HEK293T (cell line): Measurements from ENCODE around the gene SMG6.

Experiments used
- BHLHE40 ChIP-seq: fragments of 450-650 bp; IDR thresholded peaks from 2 replicates; pipeline ENCODE4 v1.6.1; 2016; ENCODE audit warnings: mild to moderate bottlenecking, moderate library complexity, borderline replicate concordance
- ELF4 ChIP-seq: fragments of 450-650 bp; IDR thresholded peaks from 2 replicates; pipeline ENCODE4 v1.6.1; 2017; ENCODE audit warnings: antibody characterized with exemption
- FOXA1 ChIP-seq: fragments of 450-650 bp; IDR thresholded peaks from 2 replicates; pipeline ENCODE4 v1.6.1; 2016; ENCODE audit warnings: mild to moderate bottlenecking
- FOXK2 ChIP-seq: fragments of 450-650 bp; IDR thresholded peaks from 2 replicates; pipeline ENCODE4 v1.6.1; 2016; ENCODE audit warnings: mild to moderate bottlenecking
- FOXM1 ChIP-seq: fragments of 450-650 bp; IDR thresholded peaks from 2 replicates; pipeline ENCODE4 v1.6.1; 2017; ENCODE audit warnings: mild to moderate bottlenecking, borderline replicate concordance
- HDGF ChIP-seq: fragments of 450-650 bp; IDR thresholded peaks from 2 replicates; pipeline ENCODE4 v1.6.1; 2017; ENCODE audit warnings: antibody characterized with exemption, borderline replicate concordance
- SP1 ChIP-seq: fragments of 450-650 bp; IDR thresholded peaks from 2 replicates; pipeline ENCODE4 v1.6.1; 2017
- TARDBP ChIP-seq: fragments of 450-650 bp; IDR thresholded peaks from 2 replicates; pipeline ENCODE4 v1.6.1; 2016
- ZNF384 ChIP-seq: fragments of 450-650 bp; IDR thresholded peaks from 2 replicates; pipeline ENCODE4 v1.6.1; 2016

DNA sequence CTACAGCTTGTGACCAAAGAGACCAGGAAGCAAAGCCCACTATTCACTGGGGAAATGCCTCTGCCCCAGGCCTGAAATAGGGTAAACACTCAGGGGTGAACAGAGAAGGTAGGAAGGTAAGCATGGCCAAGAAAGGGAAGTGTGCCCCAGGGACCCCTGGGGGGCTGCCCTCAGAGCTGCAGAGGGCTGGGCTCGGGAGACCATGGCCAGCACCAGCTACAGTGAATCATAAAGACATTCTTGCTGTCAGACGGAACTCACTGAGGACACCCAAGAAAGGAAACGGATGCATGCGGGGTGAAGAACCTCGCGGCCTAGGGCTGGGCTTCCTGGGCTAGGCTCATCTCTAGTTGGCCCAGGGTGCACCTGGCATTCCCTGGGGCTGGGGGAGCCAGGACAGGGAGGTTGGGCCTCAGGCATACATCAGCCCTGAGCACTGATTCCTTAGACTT lies 239.0 kb downstream of the SMG6 start:
- TF ChIP-seq FOXK2 (no peak), SP1 (no peak), FOXA1 (no peak), BHLHE40 (no peak), TARDBP (no peak), ELF4 (no peak), FOXM1 (no peak), ZNF384 (no peak), HDGF (no peak)
